Astrocyte (in vitro differentiated cells and primary cell): ENCODE results near the gene NRF1. TPM values are rescaled to one million over a fixed set of nuclear protein-coding genes. Genes with fewer than 3 reads are reported as not detected.

Experiments
- DNase-seq: peaks from one replicate; pipeline ENCODE4 v3.0.0-alpha.2; 2010; ENCODE audit warnings: low read depth
- FAIRE-seq: peaks from 2 replicates; lab custom pipeline; 2011; peaks lifted over from hg19 to GRCh38; lab: Jason Lieb, UNC
- H2AFZ ChIP-seq: 2 replicates; pipeline ENCODE4 v1.6.0; 2012; ENCODE audit warnings: low read depth, low read length, inconsistent platforms
- H3K27ac ChIP-seq: 2 replicates; pipeline ENCODE4 v1.5.1; 2011; ENCODE audit warnings: low read depth, low read length, inconsistent platforms
- H3K27me3 ChIP-seq: 2 replicates; pipeline ENCODE4 v1.6.0; 2011; ENCODE audit warnings: low read length, inconsistent platforms; ENCODE audit not compliant: insufficient read depth
- H3K36me3 ChIP-seq: 2 replicates; pipeline ENCODE4 v1.5.1; 2011; ENCODE audit warnings: low read length, inconsistent platforms; ENCODE audit not compliant: insufficient read depth
- H3K4me1 ChIP-seq: 2 replicates; pipeline ENCODE4 v1.5.1; 2011; ENCODE audit warnings: low read length, inconsistent platforms; ENCODE audit not compliant: insufficient read depth
- H3K4me2 ChIP-seq: 2 replicates; pipeline ENCODE4 v1.6.0; 2012; ENCODE audit warnings: low read length, inconsistent platforms
- H3K4me3 ChIP-seq: 2 replicates; pipeline ENCODE4 v1.5.1; 2011; ENCODE audit warnings: low read depth, mild to moderate bottlenecking, low read length, inconsistent platforms; ENCODE audit not compliant: insufficient read depth
- H3K79me2 ChIP-seq: 2 replicates; pipeline ENCODE4 v1.6.0; 2012; ENCODE audit warnings: mild to moderate bottlenecking, low read length, inconsistent platforms; ENCODE audit not compliant: insufficient read depth
- H3K9ac ChIP-seq: 2 replicates; pipeline ENCODE4 v1.6.0; 2012; ENCODE audit warnings: mild to moderate bottlenecking, low read length, inconsistent platforms
- H3K9me3 ChIP-seq: 2 replicates; pipeline ENCODE4 v1.5.1; 2012; ENCODE audit warnings: low read depth, mild to moderate bottlenecking, low read length, inconsistent platforms; ENCODE audit not compliant: insufficient read depth
- H4K20me1 ChIP-seq: 2 replicates; pipeline ENCODE4 v1.6.0; 2012; ENCODE audit warnings: low read length, inconsistent platforms; ENCODE audit not compliant: insufficient read depth
- H3K27ac Mint-ChIP-seq: one replicate; pipeline ENCODE4 v1.8.0; 2021; ENCODE audit warnings: mild to moderate bottlenecking, mixed read lengths; ENCODE audit not compliant: unreplicated experiment
- H3K27me3 Mint-ChIP-seq: one replicate; pipeline ENCODE4 v1.8.0; 2021; ENCODE audit warnings: low read depth, mixed read lengths; ENCODE audit not compliant: unreplicated experiment
- H3K36me3 Mint-ChIP-seq: one replicate; pipeline ENCODE4 v1.8.0; 2021; ENCODE audit warnings: low read depth, mixed read lengths; ENCODE audit not compliant: unreplicated experiment
- H3K4me1 Mint-ChIP-seq: one replicate; pipeline ENCODE4 v1.8.0; 2021; ENCODE audit warnings: low read depth, mixed read lengths; ENCODE audit not compliant: unreplicated experiment
- H3K4me3 Mint-ChIP-seq: one replicate; pipeline ENCODE4 v1.8.0; 2021; ENCODE audit warnings: mild to moderate bottlenecking, moderate library complexity, mixed read lengths; ENCODE audit not compliant: unreplicated experiment
- H3K9me3 Mint-ChIP-seq: one replicate; pipeline ENCODE4 v1.8.0; 2021; ENCODE audit warnings: mild to moderate bottlenecking, mixed read lengths; ENCODE audit not compliant: unreplicated experiment
- EZH2 ChIP-seq: IDR thresholded peaks from 2 replicates; pipeline ENCODE4 v1.6.1; 2012; ENCODE audit warnings: mild to moderate bottlenecking, low read length, inconsistent platforms; ENCODE audit not compliant: insufficient read depth
- total RNA-seq: library from RNA; stranded (reverse); gene quantifications from 2 replicates; pipeline ENCODE4 v1.2.1, GENCODE V29; 2021
- TF ChIP-seq, protein P1 (sequence below): IDR thresholded peaks from 2 replicates; pipeline ENCODE4 v1.5.1; 2011; ENCODE audit warnings: low read depth, mild to moderate bottlenecking, inconsistent platforms, low read length, moderate library complexity; ENCODE audit not compliant: insufficient read depth

The NRF1 gene
- total RNA-seq, 1 donor from 2014 or later: 12.7 TPM

GRCh38 chr7:129643550-129644170 is 32.1 kb downstream of the NRF1 start:
- no peaks in the 10 kb centered on the region for H3K9me3 ChIP-seq
- Mint-ChIP-seq H3K27ac (no peak overlapping the region), H3K27me3 (no peaks in the 10 kb centered on the region), H3K4me1 (peaks cover 12% of the 10 kb centered on the region), H3K4me3 (no peak overlapping the region), H3K9me3 (no peaks in the 10 kb centered on the region), H3K36me3 (no peaks in the 10 kb centered on the region)
- no peak overlapping the region for H2AFZ ChIP-seq
- TF ChIP-seq EZH2: no peak
- peaks cover 6% of the 10 kb centered on the region for H3K79me2 ChIP-seq
- no peak for DNase-seq
- H3K4me2 ChIP-seq: peak overlapping the region; percentile 67
- no peaks in the 10 kb centered on the region for H3K36me3 ChIP-seq
- H3K4me1 ChIP-seq: peaks cover 13% of the 10 kb centered on the region
- H3K9ac ChIP-seq: peak overlapping the region; percentile 3
- H3K4me3 ChIP-seq: peak overlapping the region; percentile 20
- FAIRE-seq: no peak
- no peaks in the 10 kb centered on the region for H3K27me3 ChIP-seq
- no peak overlapping the region for H3K27ac ChIP-seq
- H4K20me1 ChIP-seq: peaks cover 26% of the 10 kb centered on the region

- H3K9me3 ChIP-seq: no peaks in the 10 kb centered on the region
- no peaks in the 10 kb centered on the region for H3K36me3 Mint-ChIP-seq
- no peak overlapping the region for H3K9ac ChIP-seq
- peak; percentile 36 for DNase-seq
- peaks cover 28% of the 10 kb centered on the region for H4K20me1 ChIP-seq
- H2AFZ ChIP-seq: no peak overlapping the region
- no peaks in the 10 kb centered on the region for H3K9me3 Mint-ChIP-seq
- H3K27me3 Mint-ChIP-seq: no peaks in the 10 kb centered on the region
- no peak overlapping the region for H3K4me3 Mint-ChIP-seq
- no peak overlapping the region for H3K4me2 ChIP-seq
- TF ChIP-seq, protein P1, sequence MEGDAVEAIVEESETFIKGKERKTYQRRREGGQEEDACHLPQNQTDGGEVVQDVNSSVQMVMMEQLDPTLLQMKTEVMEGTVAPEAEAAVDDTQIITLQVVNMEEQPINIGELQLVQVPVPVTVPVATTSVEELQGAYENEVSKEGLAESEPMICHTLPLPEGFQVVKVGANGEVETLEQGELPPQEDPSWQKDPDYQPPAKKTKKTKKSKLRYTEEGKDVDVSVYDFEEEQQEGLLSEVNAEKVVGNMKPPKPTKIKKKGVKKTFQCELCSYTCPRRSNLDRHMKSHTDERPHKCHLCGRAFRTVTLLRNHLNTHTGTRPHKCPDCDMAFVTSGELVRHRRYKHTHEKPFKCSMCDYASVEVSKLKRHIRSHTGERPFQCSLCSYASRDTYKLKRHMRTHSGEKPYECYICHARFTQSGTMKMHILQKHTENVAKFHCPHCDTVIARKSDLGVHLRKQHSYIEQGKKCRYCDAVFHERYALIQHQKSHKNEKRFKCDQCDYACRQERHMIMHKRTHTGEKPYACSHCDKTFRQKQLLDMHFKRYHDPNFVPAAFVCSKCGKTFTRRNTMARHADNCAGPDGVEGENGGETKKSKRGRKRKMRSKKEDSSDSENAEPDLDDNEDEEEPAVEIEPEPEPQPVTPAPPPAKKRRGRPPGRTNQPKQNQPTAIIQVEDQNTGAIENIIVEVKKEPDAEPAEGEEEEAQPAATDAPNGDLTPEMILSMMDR: peak; percentile 48
- no peak for TF ChIP-seq EZH2
- no peak for FAIRE-seq
- H3K4me1 ChIP-seq: peaks cover 13% of the 10 kb centered on the region
- peaks cover 3% of the 10 kb centered on the region for H3K79me2 ChIP-seq
- H3K36me3 ChIP-seq: no peaks in the 10 kb centered on the region
- no peak overlapping the region for H3K27ac Mint-ChIP-seq
- peaks cover 12% of the 10 kb centered on the region for H3K4me1 Mint-ChIP-seq
- H3K4me3 ChIP-seq: no peak overlapping the region
- no peaks in the 10 kb centered on the region for H3K27me3 ChIP-seq
- no peak overlapping the region for H3K27ac ChIP-seq
These were observed 33.2 kb downstream of the NRF1 start for GRCh38 chr7:129644634-129645230.

GRCh38 chr7:129646369-129647021 is 35.0 kb downstream of the NRF1 start:
- peaks cover 13% of the 10 kb centered on the region for H3K4me1 ChIP-seq
- no peak overlapping the region for H2AFZ ChIP-seq
- H3K27me3 Mint-ChIP-seq: no peaks in the 10 kb centered on the region
- no peak overlapping the region for H3K4me3 Mint-ChIP-seq
- FAIRE-seq (no peak), DNase-seq (no peak)
- no peak overlapping the region for H3K27ac Mint-ChIP-seq
- H3K4me3 ChIP-seq: no peak overlapping the region
- H3K9ac ChIP-seq: no peak overlapping the region
- no peaks in the 10 kb centered on the region for H3K9me3 Mint-ChIP-seq
- no peaks in the 10 kb centered on the region for H3K79me2 ChIP-seq
- no peaks in the 10 kb centered on the region for H3K36me3 Mint-ChIP-seq
- H3K9me3 ChIP-seq: no peaks in the 10 kb centered on the region
- no peaks in the 10 kb centered on the region for H3K27me3 ChIP-seq
- TF ChIP-seq EZH2: no peak
- TF ChIP-seq, protein P1: no peak
- no peak overlapping the region for H3K4me2 ChIP-seq
- H3K4me1 Mint-ChIP-seq: peaks cover 12% of the 10 kb centered on the region
- H3K27ac ChIP-seq: no peak overlapping the region
- no peaks in the 10 kb centered on the region for H3K36me3 ChIP-seq
- peaks cover 33% of the 10 kb centered on the region for H4K20me1 ChIP-seq
